BE2C (cell line): ENCODE results near the gene PCBP3.

Experiments
- DNase-seq: peaks from one replicate; pipeline ENCODE4 v3.0.0-alpha.2; 2020
- H3K27me3 ChIP-seq: fragments of 250-450 bp; sonication (Bioruptor Pico); 2 replicates; pipeline ENCODE4 v1.5.1; 2020; ENCODE audit warnings: mild to moderate bottlenecking
- H3K36me3 ChIP-seq: fragments of 250-450 bp; sonication (Bioruptor Pico); 2 replicates; pipeline ENCODE4 v1.5.1; 2020; ENCODE audit warnings: mild to moderate bottlenecking
- H3K4me1 ChIP-seq: fragments of 250-450 bp; sonication (Bioruptor Pico); 2 replicates; pipeline ENCODE4 v1.5.1; 2020
- H3K4me3 ChIP-seq: 2 replicates; pipeline ENCODE4 v1.5.1; 2011; ENCODE audit warnings: low read depth, low read length
- H3K9me3 ChIP-seq: fragments of 250-450 bp; sonication (Bioruptor Pico); 2 replicates; pipeline ENCODE4 v1.5.1; 2020
- CTCF ChIP-seq: IDR thresholded peaks from 2 replicates; pipeline ENCODE4 v1.5.1; 2012; ENCODE audit warnings: mild to moderate bottlenecking, low read depth, low read length

PCBP3 gene

GRCh38 chr21:45613396-45613795 is 30.1 kb upstream of the PCBP3 start:
- Histone ChIP-seq H3K4me3 (no peak overlapping the region), H3K27me3 (peaks cover 4% of the 10 kb centered on the region; the same call in 1 of the 2 replicates), H3K4me1 (peaks cover 10% of the 10 kb centered on the region), H3K36me3 (no peaks in the 10 kb centered on the region), H3K9me3 (no peaks in the 10 kb centered on the region)
- peak; percentile 1 for DNase-seq
- TF ChIP-seq CTCF, result no peak

- H3K36me3 ChIP-seq, result no peaks in the 10 kb centered on the region
- no peak for TF ChIP-seq CTCF
- H3K4me1 ChIP-seq, result peaks cover 10% of the 10 kb centered on the region
- no peaks in the 10 kb centered on the region for H3K9me3 ChIP-seq
- DNase-seq, result peak; percentile 2
- no peak overlapping the region for H3K4me3 ChIP-seq
- no peaks in the 10 kb centered on the region; the same call in 1 of the 2 replicates for H3K27me3 ChIP-seq
These were observed 29.6 kb upstream of the PCBP3 start for GRCh38 chr21:45613881-45614280.

GRCh38 chr21:45615145-45615711 is 28.3 kb upstream of the PCBP3 start:
- Histone ChIP-seq H3K9me3 (no peaks in the 10 kb centered on the region), H3K27me3 (no peaks in the 10 kb centered on the region; the same call in 1 of the 2 replicates), H3K36me3 (no peaks in the 10 kb centered on the region), H3K4me1 (peaks cover 10% of the 10 kb centered on the region), H3K4me3 (peak overlapping the region; percentile 61)
- DNase-seq, result peak; percentile 48
- peak; percentile 11; the same call in 1 of the 2 replicates for TF ChIP-seq CTCF

- no peak overlapping the region for H3K4me3 ChIP-seq
- TF ChIP-seq CTCF, result no peak
- DNase-seq, result peak; percentile 38
- H3K4me1 ChIP-seq, result peaks cover 10% of the 10 kb centered on the region
- H3K36me3 ChIP-seq, result no peaks in the 10 kb centered on the region
- H3K9me3 ChIP-seq, result no peaks in the 10 kb centered on the region; the same call in 1 of the 2 replicates
- no peaks in the 10 kb centered on the region for H3K27me3 ChIP-seq
These were observed 26.3 kb upstream of the PCBP3 start for GRCh38 chr21:45617021-45617921.

- Histone ChIP-seq H3K36me3 (no peaks in the 10 kb centered on the region), H3K4me1 (peaks cover 8% of the 10 kb centered on the region), H3K4me3 (no peak overlapping the region), H3K27me3 (no peaks in the 10 kb centered on the region), H3K9me3 (no peaks in the 10 kb centered on the region; the same call in 1 of the 2 replicates)
- DNase-seq, result peak; percentile 27
- no peak for TF ChIP-seq CTCF
These were observed 25.2 kb upstream of the PCBP3 start for GRCh38 chr21:45618287-45618686.
